Globus pallidus (tissue), 1 donor: ENCODE results near the gene PELI2.
"Not testable (repeated sequence)": the region's sequence is repeated elsewhere in the genome, so short reads cannot be mapped to it uniquely, and the experiment has no call there.

ENCODE experiments used
- DNase-seq: peaks from one replicate; pipeline ENCODE4 v3.0.0-alpha.2; 2015; ENCODE audit warnings: low spot score

The PELI2 gene

DNA sequence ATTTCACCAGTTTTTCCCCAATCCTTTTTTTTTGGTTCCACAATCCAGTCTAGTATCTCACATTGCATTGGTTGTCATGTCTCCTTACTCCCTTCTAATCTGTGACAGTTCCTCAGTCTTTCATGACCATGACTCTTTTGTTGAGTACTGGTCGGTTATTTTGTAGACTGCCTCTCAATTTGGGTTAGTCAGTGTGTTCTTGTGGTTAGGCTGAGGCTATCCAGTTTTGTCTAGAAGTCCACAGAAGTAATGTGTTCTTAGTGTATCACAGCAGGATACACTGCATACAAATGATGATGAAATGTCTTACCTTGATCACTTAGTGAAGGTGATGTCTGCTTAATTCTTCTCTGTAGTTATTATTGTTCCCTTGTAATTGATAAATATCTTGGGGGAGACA lies 24.8 kb downstream of the PELI2 start:
- DNase-seq, result no peak

DNA sequence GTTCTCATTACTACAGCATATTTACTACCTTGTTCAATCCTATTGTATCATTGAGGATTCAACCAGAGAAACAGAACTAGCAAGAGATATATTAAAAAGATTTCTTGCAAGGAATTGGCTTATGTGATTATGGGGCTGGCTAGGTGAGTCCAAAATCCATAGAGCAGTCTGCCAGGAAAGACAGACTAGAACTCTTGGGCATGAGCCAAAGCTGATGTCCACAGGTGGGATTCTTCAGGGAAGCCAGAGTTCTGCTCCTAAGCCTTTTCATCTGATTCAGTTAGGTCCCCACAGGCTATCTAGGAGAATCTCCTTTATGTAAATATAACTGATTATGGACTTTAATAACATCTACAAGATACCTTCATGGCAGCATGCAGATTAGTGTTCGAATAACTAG lies 26.0 kb downstream of the PELI2 start:
- no peak for DNase-seq

DNA sequence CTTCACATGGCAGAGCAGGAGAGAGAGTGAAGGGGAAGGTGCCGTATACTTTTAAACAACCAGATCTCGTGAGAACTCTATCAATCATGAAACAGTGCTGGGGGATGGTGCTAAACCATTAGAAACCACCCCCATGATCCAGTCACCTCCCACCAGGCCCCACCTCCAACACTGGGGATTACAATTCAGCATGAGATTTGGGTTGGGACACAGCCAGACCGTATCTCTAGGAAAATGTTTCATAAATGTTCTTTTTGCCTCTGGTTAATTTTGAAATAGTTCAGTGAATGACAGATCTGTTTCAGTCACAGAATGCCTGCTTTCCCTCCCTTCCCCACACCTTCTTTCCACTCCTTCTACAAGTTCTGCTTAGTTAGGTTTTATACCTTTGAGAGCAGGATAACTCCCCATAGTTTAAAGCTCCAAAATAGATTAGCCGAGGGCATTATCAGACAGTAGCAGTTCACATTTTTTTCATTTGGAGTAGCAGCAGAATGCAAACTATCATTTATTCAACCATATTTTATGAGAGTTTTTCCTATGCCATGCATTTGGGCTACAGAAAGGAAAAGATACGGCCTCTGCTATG lies 27.1 kb downstream of the PELI2 start:
- DNase-seq, result no peak

DNA sequence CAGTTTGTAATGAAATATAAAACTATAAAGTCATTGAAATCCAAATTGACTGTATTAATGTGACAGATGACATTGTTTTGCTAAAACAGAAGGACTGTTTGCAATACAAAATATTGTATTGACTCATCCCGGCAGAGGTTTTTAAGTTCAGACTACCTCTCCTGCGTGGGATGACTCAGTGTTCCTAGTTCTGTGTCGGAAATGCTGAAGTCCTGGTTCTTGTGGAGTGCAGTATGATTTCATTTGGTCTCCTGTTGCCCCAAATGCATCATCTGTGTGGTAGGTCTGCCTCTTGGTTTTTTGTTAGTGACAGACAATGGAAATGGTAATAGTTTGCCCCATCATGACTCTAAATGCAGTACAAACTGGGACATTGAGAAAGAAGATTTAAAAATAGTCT lies 27.8 kb downstream of the PELI2 start:
- DNase-seq, result no peak

DNA sequence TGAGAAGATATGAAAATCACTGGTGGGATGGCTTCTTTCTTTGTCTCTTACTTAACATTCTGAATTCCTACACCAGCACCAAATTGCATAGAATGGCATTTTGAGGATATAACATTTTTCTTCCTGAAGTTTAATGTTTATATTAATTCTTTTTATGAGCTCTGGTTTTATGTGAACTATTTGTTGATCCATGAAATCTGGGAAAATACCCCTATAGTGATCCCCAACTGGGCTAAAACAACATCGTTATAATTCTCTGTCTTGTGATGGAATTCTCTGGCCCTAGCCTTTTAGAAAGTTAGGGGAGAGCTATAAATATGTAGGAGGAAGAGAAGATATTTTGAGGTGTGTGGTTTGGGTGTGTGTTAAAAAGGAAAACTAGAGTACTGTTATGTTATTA lies 29.2 kb downstream of the PELI2 start:
- DNase-seq, result no peak

DNA sequence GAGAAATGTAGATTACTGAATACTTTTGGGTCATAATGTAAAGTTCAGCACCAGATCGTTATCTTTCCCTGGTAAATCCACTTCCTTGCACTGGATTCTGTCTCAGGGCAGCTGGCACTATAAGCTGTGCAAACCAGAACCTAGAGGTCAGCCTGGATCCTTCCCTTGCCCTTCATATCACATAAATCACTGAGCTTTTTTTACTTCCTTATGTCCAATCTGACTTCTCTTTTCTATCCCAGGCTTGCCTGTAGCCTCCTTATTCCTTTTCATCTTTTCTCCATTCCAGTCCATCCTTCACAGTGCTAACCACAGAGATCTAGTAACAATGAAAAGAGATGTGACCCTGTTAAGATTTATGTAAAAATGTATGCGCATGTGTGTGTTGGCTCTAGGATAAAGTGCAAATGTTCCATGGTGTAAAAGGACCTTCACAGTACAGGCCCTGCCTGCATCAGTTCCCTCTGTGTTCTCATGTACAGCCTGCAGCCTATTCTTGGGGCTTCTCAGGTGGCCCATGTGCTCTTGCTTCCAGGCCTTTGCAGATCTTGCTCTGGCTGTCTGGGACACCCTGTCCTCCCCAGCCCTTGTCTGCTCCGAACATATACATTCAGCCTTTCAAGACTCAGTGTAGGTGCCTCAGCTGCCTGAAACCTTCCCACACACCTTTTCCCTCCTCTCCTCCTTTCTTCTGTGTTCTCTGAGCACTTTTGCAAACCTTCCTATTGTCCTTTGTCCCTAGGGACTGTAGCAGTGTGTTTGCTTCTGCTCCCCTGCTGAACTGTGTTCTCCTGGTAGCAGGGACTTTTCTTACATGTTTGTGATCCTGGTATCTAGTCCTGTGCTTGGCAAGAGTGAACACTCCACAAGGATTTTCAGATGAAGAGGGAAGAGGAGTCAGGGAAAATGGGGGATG lies 30.0 kb downstream of the PELI2 start:
- no peak for DNase-seq

DNA sequence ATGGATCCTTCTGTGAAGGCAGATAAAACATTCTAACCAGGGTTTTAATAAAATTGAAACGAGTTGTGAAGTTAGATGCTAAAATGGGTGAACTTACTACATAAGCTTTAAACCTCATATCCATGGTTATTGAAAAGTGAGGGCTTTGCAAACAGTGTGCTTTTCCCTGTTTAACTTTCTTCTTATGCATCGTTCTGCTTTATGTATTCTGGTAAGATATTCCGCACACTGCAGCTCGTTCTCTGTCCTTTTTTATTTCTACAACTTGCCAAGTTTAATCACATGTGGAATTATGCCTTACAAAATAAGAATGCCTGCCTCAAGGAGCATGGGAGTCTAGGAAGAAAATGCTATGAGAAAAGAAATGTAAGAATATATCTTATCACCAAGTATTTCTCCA lies 30.9 kb downstream of the PELI2 start:
- no peak for DNase-seq

DNA sequence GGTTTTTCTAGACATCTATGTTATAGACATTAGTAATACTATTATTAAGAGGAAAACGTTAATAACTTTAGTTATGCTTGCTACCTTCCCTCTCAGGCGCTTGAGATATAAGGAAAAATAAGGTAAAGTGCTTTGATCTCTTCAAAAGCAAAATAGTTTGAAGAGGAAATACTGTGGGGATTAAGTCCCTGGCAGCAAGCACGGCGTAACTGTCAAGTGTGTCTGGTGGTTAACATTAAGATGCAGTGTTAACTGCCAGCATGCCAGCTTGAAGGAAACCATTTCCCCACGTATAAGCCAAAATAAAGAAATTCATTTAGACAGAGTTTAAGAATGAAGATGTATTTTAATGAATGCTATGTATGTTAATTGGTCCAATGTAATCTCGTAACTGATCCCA lies 31.8 kb downstream of the PELI2 start:
- DNase-seq, result no peak

DNA sequence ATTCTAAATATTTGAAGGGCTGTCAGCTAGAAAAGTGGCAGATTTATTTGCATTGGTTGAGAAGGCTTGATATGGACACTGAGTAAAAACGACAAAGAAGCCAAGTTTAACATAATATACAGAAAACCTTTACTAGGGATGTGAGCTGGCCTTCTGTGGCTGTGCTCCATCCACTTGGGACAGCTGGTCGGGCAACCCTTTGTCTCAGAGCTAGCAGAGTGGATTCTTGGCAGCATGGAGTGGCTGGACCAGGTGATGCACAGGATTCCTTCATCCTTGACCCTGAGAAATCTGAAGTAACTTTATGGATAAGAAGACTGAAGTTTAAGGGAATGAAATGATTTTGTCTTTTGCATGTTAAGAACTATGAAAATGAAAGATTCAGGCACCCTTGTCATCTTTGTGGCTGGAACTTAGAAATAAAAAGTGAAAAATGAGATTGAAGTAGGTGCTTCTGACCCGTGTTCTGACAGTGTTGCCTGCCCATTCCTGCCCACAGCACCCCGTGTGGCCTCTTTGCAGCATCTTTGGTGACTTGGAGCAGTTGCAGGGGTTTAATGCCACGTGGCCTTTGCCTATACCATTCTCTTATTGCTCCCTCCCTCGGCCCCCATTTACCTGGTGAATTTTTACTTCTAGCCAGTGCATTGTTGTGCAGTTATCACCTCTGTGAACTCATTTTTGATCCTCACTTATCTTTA lies 32.6 kb downstream of the PELI2 start:
- DNase-seq, result no peak

DNA sequence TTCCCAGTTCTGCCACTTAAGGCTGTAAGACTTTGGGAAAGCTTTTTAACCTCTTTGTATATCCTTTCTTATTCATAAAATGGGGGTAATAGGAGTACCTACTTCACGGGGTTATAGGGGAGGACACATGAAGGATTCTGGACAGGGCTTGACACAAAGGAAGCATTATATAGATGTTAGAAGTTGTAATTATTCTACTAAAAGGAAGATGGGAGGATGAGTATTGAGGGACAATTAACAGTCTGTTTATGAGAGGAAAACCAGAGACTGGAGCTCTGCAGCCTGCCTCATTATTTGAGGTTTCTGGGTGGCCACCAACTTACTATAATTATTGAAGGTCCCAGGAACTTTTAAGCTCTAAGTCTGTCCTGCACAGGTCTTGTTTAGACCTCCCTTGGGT lies 34.0 kb downstream of the PELI2 start:
- DNase-seq, result no peak

DNA sequence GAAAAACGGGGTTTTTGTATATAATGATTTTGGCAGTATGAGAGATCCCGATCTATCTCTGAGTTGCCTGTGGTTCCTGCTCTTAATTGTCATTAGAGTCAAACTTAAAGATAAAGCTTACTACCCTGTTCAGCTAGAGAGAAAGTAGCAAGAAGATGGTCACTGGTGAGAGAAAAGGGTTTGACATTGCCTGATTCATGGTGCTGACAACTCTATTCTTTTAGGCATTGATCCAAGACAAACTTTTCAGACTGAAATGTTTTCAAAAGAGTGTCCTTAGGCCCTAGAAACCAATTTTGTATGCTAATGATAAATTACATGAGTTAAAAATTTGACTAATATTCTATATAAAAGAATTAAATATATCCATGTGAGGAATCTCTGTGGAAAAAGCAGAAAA lies 35.1 kb downstream of the PELI2 start:
- no peak for DNase-seq

DNA sequence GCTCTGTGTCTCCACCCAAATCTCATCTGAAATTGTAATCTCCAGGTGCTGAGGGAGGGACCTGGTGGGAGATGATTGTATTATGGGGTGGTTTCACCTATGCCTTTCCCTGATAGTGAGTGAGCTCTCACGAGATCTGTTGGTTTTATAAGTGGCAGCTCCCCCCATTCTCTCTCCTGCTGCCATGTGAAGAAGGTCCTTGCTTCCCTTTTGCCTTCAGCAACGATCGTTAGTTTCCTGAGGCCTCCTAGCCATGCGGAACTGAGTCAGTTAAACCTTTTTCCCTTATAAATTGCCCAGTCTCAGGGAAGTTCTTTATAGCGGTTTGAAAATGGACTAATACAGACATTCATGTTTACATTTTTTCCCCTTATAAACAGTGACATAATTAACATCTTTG lies 36.1 kb downstream of the PELI2 start:
- no peak for DNase-seq

DNA sequence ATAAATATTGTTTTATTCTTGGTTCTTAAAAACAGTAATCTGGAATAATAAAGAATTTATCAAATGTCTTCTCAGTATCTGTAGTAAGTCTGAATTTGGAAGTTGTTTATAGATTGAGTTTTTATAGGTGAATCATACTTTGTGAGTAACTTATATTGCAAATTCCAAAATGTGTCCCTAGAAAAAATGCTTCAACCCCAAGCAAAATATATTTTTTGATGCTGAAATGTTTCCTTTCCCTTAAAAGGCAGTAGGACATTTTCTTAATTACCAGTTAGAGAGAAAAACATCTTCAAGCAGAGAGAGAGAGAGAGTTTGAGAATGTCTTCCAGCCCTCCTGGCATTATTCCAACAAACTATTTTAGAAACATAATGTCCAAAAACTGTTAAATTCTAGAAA lies 37.9 kb downstream of the PELI2 start:
- no peak for DNase-seq

DNA sequence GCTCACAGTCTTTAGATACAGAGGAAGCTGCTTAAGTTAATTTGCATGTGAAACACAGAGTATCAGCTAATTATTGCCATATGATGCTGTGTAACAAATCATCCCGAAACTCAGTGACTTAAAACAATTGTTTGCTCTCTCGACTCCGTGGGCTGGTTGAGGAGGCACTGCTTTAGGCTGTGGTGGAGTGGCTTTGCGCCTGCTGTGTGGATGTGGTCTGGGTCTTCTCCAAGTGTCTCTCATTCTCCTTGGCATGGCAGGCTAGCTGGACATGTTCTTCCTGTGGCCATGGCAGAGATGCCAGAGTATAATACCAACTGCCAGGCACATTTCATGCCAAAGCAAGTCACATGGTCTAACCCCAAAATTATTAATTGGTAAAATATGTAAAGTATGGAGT lies 40.9 kb downstream of the PELI2 start:
- no peak for DNase-seq

DNA sequence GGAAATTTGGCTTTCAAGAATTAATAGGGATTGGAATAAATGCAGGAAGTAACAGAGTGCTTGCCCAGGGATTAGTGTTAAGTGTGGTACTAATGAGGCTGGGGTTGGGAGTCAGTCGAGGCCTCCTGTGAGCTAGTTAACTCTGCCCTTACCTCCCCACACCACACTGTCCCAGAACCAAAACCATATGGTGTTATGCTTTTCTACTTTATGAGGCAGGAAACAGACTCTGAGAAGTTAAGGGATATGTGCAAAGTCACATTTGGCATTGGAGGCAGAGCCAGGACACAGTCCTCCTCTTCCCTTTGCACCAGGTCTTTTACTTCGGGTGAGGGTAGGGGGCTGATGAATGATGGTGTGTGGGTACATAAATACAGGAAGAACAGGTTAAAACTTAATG lies 41.9 kb downstream of the PELI2 start:
- DNase-seq, result no peak

DNA sequence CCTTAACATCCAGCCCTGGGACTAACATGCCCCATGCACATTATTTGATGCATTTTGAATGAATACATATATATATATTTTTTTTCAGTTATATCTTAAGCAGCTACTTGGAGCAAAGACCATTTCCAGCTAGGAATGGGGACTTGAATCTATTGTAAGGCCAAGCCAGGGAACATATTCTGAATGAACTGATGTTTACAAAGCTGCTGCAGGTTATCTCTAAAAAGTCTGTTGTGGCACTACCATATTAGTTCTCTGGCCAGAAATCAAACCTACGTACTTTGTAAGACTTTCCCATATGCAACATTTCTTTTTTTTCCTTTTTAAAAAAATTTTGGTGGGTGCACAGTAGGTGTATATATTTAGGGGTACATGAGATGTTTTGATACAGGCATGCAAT lies 43.4 kb downstream of the PELI2 start:
- no peak for DNase-seq

DNA sequence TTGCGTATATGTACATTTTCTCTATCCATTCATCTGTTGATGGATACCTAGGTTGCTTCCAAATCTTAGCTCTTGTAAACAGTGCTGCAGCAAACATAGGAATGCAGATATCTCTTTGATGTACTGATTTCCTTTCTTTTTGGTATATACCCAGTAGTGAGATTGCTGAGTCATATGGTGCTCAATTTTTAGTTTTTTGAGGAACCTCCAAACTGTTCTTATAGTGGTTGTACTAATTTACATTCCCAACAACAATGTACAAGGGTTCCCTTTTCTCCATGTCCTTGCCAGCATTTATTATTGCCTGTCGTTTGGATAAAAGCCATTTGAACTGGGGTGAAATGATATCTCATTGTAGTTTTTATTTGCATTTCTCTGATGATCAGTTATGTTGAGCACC lies 44.3 kb downstream of the PELI2 start:
- no peak for DNase-seq

DNA sequence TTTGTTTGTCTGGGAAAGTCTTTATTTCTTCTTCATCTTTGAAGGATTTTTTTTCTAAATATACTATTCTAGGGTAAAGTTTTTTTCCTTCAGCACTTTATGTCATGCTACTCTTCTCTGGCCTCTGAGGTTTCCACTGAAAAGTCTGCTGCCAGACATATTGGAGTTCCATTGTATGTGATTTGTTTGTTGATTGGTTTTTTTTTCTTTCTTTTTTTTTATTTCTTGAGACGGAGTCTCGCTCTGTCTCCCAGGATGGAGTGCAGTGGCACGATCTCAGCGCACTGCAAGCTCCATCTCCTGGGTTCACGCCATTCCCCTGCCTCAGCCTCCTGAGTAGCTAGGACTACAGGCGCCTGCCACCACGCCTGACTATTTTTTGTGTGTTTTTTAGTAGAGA lies 48.4 kb downstream of the PELI2 start:
- not testable (repeated sequence) for DNase-seq

DNA sequence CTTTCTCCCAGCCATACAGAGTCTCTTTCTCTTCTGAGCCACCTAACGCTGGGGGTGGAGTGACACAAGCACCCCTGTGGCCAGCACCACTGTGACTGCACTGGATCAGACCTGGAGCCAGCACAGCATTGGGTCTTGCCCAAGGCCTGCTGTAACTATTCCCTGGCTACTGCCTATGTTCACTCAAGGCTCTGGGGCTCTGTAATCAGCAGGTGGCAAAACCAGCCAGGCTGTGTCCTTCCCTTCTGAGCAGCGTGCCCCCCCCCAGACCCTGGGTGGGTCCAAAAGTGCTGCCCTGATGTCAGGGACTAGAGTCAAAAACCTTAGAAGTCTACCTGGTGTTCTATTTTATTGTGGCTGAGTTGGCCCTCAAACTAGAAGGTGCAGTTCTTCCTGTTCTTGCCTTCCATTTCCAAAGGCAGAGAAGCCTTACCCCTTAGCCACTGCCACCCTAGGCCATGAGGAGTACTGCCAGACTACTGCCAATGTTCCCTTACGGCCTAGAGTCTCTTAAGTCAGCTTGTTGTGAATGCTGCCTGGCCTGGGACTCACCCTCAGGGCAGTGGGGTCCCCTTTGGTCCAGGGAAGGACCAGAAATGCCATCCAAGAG lies 49.9 kb downstream of the PELI2 start:
- DNase-seq, result no peak

DNA sequence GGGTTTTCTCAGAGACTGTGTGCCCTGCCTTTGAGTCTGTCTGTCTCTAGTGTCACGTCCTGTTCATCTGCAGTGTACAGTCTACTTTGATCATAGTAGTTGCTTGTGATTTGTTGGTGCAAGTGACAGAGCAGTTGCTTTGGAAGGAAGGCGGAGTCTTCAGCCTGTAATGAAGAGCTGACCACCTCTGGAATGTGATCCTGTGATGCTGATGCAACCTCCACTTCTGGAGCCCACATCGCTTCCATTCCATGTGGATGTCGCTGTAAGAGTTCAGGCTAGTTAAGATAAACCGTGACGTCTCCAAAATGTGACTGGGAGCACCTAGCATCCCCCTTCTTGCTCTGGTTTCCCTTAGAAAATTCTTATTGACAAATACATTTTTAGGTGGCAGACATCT lies 51.8 kb downstream of the PELI2 start:
- no peak for DNase-seq

DNA sequence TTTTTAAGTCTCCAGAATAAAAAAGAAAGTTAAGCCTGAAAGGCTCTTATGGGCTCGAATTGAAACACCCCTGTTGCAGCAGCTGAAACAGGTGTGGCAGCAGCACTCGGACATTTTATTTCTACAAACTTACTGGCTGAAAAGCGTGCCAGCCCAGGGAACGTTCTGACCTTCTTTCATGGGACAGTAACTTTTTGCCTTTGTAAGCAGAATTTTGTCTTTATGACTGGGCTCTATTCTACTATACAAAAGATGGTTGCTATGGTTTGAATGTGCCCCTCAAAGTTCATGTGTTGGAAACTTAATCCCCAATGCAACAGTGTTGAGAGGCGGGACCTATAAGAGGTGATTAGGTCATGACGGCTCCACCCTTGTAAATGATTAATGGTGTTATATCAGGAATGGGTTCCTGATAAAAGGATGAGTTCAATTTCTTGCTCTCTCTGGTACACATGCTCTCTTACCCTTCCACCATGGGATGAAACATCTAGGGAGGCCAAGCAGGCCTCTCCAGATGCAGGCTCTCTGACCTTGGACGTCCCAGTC lies 52.7 kb downstream of the PELI2 start:
- no peak for DNase-seq

DNA sequence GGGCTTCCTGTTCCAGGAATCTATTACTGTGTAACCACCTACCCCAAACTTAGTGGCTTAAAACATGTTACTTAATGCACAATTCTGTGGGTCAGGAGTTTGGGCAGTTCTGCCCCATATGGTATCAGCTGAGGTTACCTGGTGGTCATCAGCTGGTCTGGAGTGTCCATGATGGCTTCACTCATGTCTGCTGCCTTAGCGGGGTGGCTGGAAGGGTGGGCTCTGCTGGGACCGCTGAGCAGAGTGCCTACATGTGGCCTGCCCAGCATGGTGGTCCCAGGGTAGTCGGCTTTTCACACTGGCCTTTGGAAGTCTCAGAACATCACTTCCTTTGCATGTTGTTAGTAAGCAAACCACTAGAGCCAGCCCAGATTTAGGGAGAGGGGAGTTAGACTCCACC lies 53.9 kb downstream of the PELI2 start:
- DNase-seq, result no peak

DNA sequence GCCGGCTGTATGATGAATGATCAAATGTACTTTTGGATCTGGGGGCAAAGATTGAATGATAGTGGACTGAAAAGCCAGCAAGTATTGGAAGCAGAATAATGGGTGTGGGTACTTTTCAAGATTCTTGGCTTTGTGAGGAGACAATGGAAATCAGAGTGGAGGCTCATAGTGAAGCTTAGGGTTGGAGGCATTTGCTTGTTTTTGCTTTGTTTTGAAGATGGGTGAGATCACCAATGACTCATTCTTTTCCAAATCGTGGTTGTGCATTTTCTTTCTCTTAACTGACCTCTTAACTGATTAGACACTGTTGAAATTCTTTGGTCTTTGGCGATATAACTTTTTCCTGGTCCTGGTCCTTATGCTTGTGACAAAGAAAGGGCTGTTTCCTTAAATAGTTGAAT lies 54.4 kb downstream of the PELI2 start:
- no peak for DNase-seq
